GM04504 (cell line): ENCODE measurements around the gene GRIN2A.

Source experiments
- DNase-seq: peaks from one replicate; pipeline ENCODE4 v3.0.0-alpha.2; 2012; ENCODE audit warnings: low read depth

GRIN2A gene

GRCh38 chr16:9757687-9758086, 424.5 kb downstream of the GRIN2A start:
- DNase-seq: no peak

DNA sequence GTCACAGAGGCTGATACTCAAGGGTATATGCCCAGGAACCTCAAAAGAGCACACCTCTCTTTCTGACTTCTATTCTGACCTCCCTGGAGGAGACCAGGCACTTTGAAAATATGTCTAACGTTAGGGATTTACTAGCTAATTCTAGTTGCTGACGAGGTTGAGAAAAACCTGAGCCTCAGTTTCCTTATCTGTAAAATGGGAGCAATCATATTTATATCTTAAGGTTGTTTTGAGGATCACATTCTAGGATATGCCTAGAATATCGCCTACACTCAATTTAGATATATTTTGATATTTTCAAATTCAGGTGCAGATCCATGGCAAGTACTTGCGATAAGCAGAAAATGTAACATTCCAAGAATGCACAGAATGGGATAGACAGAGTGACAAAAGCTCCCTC, 425.8 kb downstream of the GRIN2A start:
- no peak for DNase-seq

- DNase-seq: no peak
These were observed 427.1 kb downstream of the GRIN2A start for GRCh38 chr16:9755081-9755480.

- no peak for DNase-seq
These were observed 440.5 kb downstream of the GRIN2A start for GRCh38 chr16:9741776-9742175.

DNA sequence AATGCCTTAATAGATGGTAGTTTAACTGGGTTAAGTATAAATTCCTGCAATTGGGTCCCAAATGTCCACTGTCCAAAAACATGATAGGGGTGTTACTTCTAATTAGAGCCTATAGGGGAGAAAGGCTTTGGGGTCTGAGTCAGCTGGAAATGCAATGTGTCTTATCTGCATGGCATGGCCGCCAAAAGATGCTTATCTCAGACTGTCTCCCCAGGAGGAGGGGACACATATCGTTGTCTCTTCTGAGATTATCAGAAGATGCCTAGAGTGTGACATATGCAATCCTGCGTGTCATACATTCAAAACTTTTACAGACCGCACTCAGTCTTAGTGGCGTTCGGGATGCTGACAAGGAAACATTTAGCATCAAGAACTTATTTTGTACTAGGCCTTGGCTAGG, 442.9 kb downstream of the GRIN2A start:
- no peak for DNase-seq

DNA sequence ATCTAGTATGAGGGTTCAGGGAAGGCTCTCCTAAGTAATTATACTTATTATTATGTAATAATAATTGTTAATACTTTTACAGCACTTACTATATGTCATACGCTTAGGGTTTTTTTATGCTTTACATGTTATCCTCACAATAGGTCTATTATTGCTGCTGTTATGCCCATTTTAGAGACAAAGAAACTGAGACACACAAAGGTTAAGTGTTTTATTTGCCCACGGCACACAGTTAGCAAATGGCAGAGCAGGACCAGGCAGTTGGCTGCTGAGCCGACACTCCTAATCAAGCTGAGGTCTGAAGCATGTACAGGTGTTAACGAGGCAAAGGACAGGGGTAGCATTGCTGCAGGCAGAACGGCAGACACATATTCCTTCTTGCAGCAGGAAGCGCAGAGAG, 443.5 kb downstream of the GRIN2A start:
- no peak for DNase-seq

DNA sequence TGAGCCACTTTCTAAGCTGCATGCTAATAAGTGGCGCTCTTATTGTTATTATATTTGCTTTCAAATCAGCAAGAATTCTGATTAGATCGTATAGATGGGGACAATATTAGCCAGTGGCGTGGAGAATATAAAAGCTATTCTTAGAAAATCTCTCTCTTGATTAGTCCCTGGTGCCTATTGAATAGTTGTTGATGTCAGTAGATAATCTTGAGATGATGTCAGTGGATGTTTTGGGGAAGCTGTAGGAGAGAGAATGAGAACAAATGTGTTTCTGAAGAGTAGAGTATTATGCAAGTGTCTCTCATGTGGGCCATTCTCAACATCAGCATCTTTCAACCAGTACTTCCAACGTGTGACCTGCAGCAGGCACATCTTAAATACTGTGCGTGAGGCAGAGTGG, 445.7 kb downstream of the GRIN2A start:
- no peak for DNase-seq

DNA sequence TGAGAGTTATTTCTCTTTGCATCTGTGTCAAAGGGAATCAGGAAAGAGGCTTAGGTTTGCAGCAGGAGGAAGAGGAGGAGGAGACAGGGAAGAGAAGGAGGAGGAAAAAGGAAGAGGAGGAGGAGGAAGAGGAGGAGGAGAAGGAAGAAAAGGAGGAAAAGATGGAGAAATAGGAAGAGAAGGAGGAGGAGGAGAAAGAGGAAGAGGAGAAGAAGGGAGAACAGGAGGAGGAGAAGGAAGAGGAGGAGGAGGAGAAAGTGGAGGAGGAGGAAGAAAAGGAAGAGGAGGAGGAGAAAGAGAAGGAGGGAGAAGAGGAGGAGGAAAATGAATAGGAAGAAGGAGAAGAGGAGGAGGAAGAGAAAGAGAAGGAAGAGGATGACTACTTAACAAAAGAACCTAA, 459.1 kb downstream of the GRIN2A start:
- DNase-seq: no peak

- no peak for DNase-seq
These were observed 468.3 kb downstream of the GRIN2A start for GRCh38 chr16:9713907-9714306.

GRCh38 chr16:9713156-9713555, 469.1 kb downstream of the GRIN2A start:
- DNase-seq: no peak

- DNase-seq: no peak
These were observed 473.1 kb downstream of the GRIN2A start for GRCh38 chr16:9708972-9709620.

- no peak for DNase-seq
These were observed 475.9 kb downstream of the GRIN2A start for GRCh38 chr16:9706217-9706836.

DNA sequence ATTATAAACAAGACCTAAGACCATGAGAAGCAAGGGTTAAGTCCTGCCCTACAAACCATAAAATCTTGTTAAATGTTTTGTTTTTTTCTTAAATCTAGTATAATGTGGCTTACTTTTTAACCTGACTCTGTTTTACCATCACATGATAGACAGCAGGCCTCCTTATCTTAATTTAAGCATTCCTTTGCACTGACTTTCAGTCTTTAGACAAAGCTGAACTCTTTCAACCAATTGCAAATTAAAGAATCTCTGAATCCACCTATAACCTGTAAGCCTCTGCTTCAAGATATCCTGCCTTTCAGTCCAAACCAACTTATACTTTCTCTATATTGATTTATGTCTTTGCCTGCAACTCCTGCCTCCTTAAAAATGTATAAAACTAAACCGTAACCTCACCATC, 478.5 kb downstream of the GRIN2A start:
- no peak for DNase-seq
